Peyer's patch (tissue), 4 donors: Measurements from ENCODE around the gene NHLRC2.

Source experiments
- CTCF ChIP-seq, 6 experiments: fragments of 450-650 bp in 4 of 6; fragments of 200-600 bp in 2 of 6; sonication (generic) in 1 of 6; IDR thresholded peaks; one replicate each; pipeline ENCODE4 v1.5.1; 2017 to 2019; ENCODE audit warnings: antibody characterized with exemption in 6 of 6, mild to moderate bottlenecking in 3 of 6, moderate library complexity in 1 of 6
- POLR2A ChIP-seq, 2 donors: fragments of 450-650 bp; IDR thresholded peaks; one replicate each; pipeline ENCODE4 v1.5.1; 2017; ENCODE audit warnings: antibody characterized with exemption in 2 of 2, mild to moderate bottlenecking in 2 of 2, moderate library complexity in 2 of 2

- no peak for TF ChIP-seq POLR2A (IDR thresholded peaks at IDR 0.05)
- no peak for TF ChIP-seq CTCF (IDR thresholded peaks at IDR 0.05)
Observed at GRCh38 chr10:113937258-113937657, 82.8 kb downstream of the NHLRC2 start.
